Upper lobe of right lung (tissue), 1 donor: Measurements from ENCODE around the gene PLXNA4. TPM values are rescaled to one million over a fixed set of nuclear protein-coding genes. Genes with fewer than 3 reads are reported as not detected.

ENCODE experiments used
- ATAC-seq: fragments of 200-7000 bp; cut with Tn5 transposase; one replicate; pipeline ENCODE4 v1.9.1; 2020; ENCODE audit warnings: mild to moderate bottlenecking, moderate library complexity
- DNase-seq: peaks from one replicate; pipeline ENCODE4 v3.0.0-alpha.2; 2020
- H3K27ac ChIP-seq: fragments of 200-600 bp; one replicate; pipeline ENCODE4 v1.8.0; 2022
- H3K27me3 ChIP-seq: fragments of 200-600 bp; one replicate; pipeline ENCODE4 v1.8.0; 2022; ENCODE audit warnings: mild to moderate bottlenecking
- H3K36me3 ChIP-seq: fragments of 200-600 bp; one replicate; pipeline ENCODE4 v1.8.0; 2022
- H3K4me1 ChIP-seq: fragments of 200-600 bp; one replicate; pipeline ENCODE4 v1.8.0; 2022
- H3K4me3 ChIP-seq: fragments of 200-600 bp; one replicate; pipeline ENCODE4 v1.8.0; 2022; ENCODE audit warnings: mild to moderate bottlenecking
- H3K9me3 ChIP-seq: fragments of 200-600 bp; one replicate; pipeline ENCODE4 v1.8.0; 2022
- CTCF ChIP-seq: fragments of 200-600 bp; IDR thresholded peaks from one replicate; pipeline ENCODE4 v1.8.0; 2022; ENCODE audit warnings: antibody characterized with exemption
- intact Hi-C: fragments of 100-400 bp; cut with DNase I; formaldehyde crosslinking; loops from one replicate; pipeline ENCODE4 v1.11.0; 2022
- total RNA-seq: library from RNA; stranded (reverse); fragmentation: NEBNext Ultra II Directional; extraction: Animal tissue kit (Norgen Biotek cat#: 25700); gene quantifications from one replicate; pipeline ENCODE4 v1.2.1, GENCODE V29; 2021
- donor health status: DM: no; HTN: yes; CAD: no; lungs with severe emphysema.

PLXNA4 gene
- total RNA-seq, 1 donor from 2014 or later, result 7.2 TPM

DNA sequence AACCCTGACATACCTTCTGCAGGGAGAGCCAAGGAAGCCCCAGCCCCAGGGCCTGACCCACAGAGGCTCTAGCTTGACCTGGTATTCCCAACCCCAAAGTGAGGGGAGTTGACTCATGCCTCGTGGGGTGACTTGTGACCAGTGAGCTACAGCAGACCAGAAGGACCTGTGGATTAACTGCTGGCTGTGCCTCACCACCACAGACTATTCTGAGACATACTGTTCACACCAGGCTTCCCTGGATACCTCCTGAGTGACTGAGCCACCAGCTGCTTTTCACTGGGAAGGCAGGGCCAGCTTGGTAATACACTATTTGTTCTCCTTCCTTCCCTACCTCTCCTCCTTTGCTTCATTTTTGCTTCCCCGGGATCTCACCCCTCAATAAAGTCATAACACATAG is 7.3 kb downstream of the PLXNA4 start:
- no peaks in the 10 kb centered on the region for H3K4me1 ChIP-seq
- no peak overlapping the region for H3K27ac ChIP-seq
- TF ChIP-seq CTCF, result no peak
- DNase-seq, result no peak
- no peaks in the 10 kb centered on the region for H3K9me3 ChIP-seq
- ATAC-seq, result peak; percentile 13
- intact Hi-C loops, result no loop called here
- no peaks in the 10 kb centered on the region for H3K36me3 ChIP-seq
- peaks cover 57% of the 10 kb centered on the region for H3K27me3 ChIP-seq
- H3K4me3 ChIP-seq, result no peak overlapping the region

DNA sequence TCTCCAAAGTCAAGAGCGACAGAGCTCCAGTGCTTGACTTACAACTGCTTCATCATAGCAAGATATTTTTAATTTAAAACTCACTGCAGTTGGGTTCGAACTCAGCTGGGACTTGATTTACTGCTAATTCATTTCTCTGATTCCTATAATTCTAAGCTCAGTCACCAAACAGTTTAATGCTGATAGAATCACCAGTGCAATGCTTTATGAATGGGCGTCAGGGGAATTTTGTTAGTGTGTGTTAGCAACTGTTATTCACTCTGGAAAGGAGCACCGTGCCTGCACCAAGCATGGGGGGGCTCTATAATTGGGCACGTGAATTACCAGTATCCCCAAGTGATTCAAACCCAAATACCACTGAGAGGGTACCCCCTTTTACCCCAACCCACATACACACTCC is 10.4 kb downstream of the PLXNA4 start:
- H3K27me3 ChIP-seq, result peaks cover 27% of the 10 kb centered on the region
- no peak overlapping the region for H3K4me3 ChIP-seq
- intact Hi-C loops, result no loop called here
- DNase-seq (no peak), ATAC-seq (no peak)
- no peaks in the 10 kb centered on the region for H3K36me3 ChIP-seq
- H3K4me1 ChIP-seq, result no peaks in the 10 kb centered on the region
- H3K27ac ChIP-seq, result no peak overlapping the region
- TF ChIP-seq CTCF, result no peak
- no peaks in the 10 kb centered on the region for H3K9me3 ChIP-seq

GRCh38 chr7:132565441-132565840 is 10.8 kb downstream of the PLXNA4 start:
- ATAC-seq (no peak), DNase-seq (no peak)
- TF ChIP-seq CTCF, result no peak
- Histone ChIP-seq H3K9me3 (no peaks in the 10 kb centered on the region), H3K36me3 (no peaks in the 10 kb centered on the region), H3K27me3 (peaks cover 25% of the 10 kb centered on the region), H3K4me1 (no peaks in the 10 kb centered on the region), H3K4me3 (no peak overlapping the region), H3K27ac (no peak overlapping the region)
- intact Hi-C loops, result no loop called here

- Histone ChIP-seq H3K36me3 (no peaks in the 10 kb centered on the region), H3K4me1 (no peaks in the 10 kb centered on the region), H3K9me3 (no peaks in the 10 kb centered on the region), H3K27me3 (peaks cover 25% of the 10 kb centered on the region), H3K27ac (no peak overlapping the region), H3K4me3 (no peak overlapping the region)
- intact Hi-C loops, result no loop called here
- DNase-seq (no peak), ATAC-seq (no peak)
- no peak for TF ChIP-seq CTCF
Measured at GRCh38 chr7:132564849-132565248, 11.4 kb downstream of the PLXNA4 start.

GRCh38 chr7:132564090-132564489 is 12.2 kb downstream of the PLXNA4 start:
- H3K27ac ChIP-seq, result no peak overlapping the region
- TF ChIP-seq CTCF, result no peak
- ATAC-seq (no peak), DNase-seq (no peak)
- no peaks in the 10 kb centered on the region for H3K9me3 ChIP-seq
- H3K4me3 ChIP-seq, result no peak overlapping the region
- no peaks in the 10 kb centered on the region for H3K4me1 ChIP-seq
- H3K27me3 ChIP-seq, result peaks cover 25% of the 10 kb centered on the region
- intact Hi-C loops, result no loop called here
- no peaks in the 10 kb centered on the region for H3K36me3 ChIP-seq

GRCh38 chr7:132562690-132563089 is 13.6 kb downstream of the PLXNA4 start:
- Histone ChIP-seq H3K27me3 (peaks cover 20% of the 10 kb centered on the region), H3K9me3 (no peaks in the 10 kb centered on the region), H3K4me1 (no peaks in the 10 kb centered on the region), H3K36me3 (no peaks in the 10 kb centered on the region), H3K4me3 (no peak overlapping the region), H3K27ac (no peak overlapping the region)
- intact Hi-C loops, result no loop called here
- TF ChIP-seq CTCF, result no peak
- DNase-seq (no peak), ATAC-seq (no peak)
